MM.1S (cell line): Measurements from ENCODE around the gene ZNF45.
A peak's percentile ranks its signal among the peaks of the same experiment; 100 is the strongest.

Experiments used
- DNase-seq: peaks from one replicate; pipeline ENCODE4 v3.0.0-alpha.2; 2015
- H2AFZ ChIP-seq: fragments of 300-600 bp; sonication (generic); 2 replicates; pipeline ENCODE4 v1.6.0; 2016; ENCODE audit warnings: antibody characterized with exemption, low read length
- H3F3A ChIP-seq: fragments of 300-600 bp; sonication (generic); 2 replicates; pipeline ENCODE4 v1.6.1; 2016; ENCODE audit warnings: mild to moderate bottlenecking, antibody characterized with exemption, low read length, moderate library complexity, mixed read lengths; ENCODE audit not compliant: insufficient read depth
- H3K27ac ChIP-seq: fragments of 300-600 bp; sonication (generic); 2 replicates; pipeline ENCODE4 v1.5.1; 2016; ENCODE audit warnings: mild to moderate bottlenecking, low read length
- H3K27me3 ChIP-seq: fragments of 300-600 bp; sonication (generic); replicated peaks from 2 replicates; pipeline ENCODE4 v1.6.0; 2016; ENCODE audit warnings: low read length; ENCODE audit not compliant: insufficient read depth
- H3K36me3 ChIP-seq: fragments of 300-600 bp; sonication (generic); replicated peaks from 2 replicates; pipeline ENCODE4 v1.6.1; 2016; ENCODE audit warnings: mild to moderate bottlenecking, low read length, mixed read lengths; ENCODE audit not compliant: insufficient read depth
- H3K4me1 ChIP-seq: fragments of 300-600 bp; sonication (generic); 2 replicates; pipeline ENCODE4 v1.6.1; 2016; ENCODE audit warnings: low read length, mixed read lengths
- H3K4me2 ChIP-seq: fragments of 300-600 bp; sonication (generic); 2 replicates; pipeline ENCODE4 v1.6.0; 2016; ENCODE audit warnings: low read depth, low read length
- H3K4me3 ChIP-seq: fragments of 300-600 bp; sonication (generic); 2 replicates; pipeline ENCODE4 v1.5.1; 2016; ENCODE audit warnings: low read length, mixed read lengths
- H3K79me2 ChIP-seq: fragments of 300-600 bp; sonication (generic); 2 replicates; pipeline ENCODE4 v1.6.1; 2016; ENCODE audit warnings: mixed run types, low read length, mixed read lengths
- H3K9ac ChIP-seq: fragments of 300-600 bp; sonication (generic); 2 replicates; pipeline ENCODE4 v1.6.1; 2016; ENCODE audit warnings: low read length, mixed read lengths
- H3K9me2 ChIP-seq: fragments of 300-600 bp; sonication (generic); replicated peaks from 2 replicates; pipeline ENCODE4 v1.6.1; 2016; ENCODE audit warnings: mild to moderate bottlenecking, low read length, mixed read lengths; ENCODE audit not compliant: insufficient read depth
- H3K9me3 ChIP-seq: fragments of 300-600 bp; sonication (generic); replicated peaks from 2 replicates; pipeline ENCODE4 v1.6.1; 2016; ENCODE audit warnings: mild to moderate bottlenecking, low read length, mixed read lengths; ENCODE audit not compliant: insufficient read depth
- H4K20me1 ChIP-seq: fragments of 300-600 bp; sonication (generic); 2 replicates; pipeline ENCODE4 v1.6.1; 2016; ENCODE audit warnings: mild to moderate bottlenecking, low read length, moderate library complexity, mixed read lengths; ENCODE audit not compliant: insufficient read depth
- EZH2 ChIP-seq: fragments of 300-600 bp; sonication (generic); optimal IDR thresholded peaks from 2 replicates; pipeline ENCODE3; 2017; ENCODE audit warnings: low read depth, mild to moderate bottlenecking, antibody characterized with exemption, low read length, mixed read lengths
- EZH2phosphoT487 ChIP-seq: fragments of 300-600 bp; sonication (generic); IDR thresholded peaks from 2 replicates; pipeline ENCODE4 v1.6.1; 2018; ENCODE audit warnings: antibody characterized with exemption, low read length
- TF ChIP-seq, protein P1 (sequence below): fragments of 300-600 bp; sonication (generic); IDR thresholded peaks from 2 replicates; pipeline ENCODE4 v1.5.1; 2016; ENCODE audit warnings: antibody characterized with exemption, low read length, mixed read lengths

ZNF45 gene

GRCh38 chr19:43940719-43941118 is 5.6 kb upstream of the ZNF45 start:
- no peaks in the 10 kb centered on the region for H3K9me2 ChIP-seq
- no peak overlapping the region for H3K4me3 ChIP-seq
- H2AFZ ChIP-seq, result no peak overlapping the region
- no peaks in the 10 kb centered on the region for H4K20me1 ChIP-seq
- no peaks in the 10 kb centered on the region for H3F3A ChIP-seq
- H3K9me3 ChIP-seq, result no peaks in the 10 kb centered on the region
- DNase-seq, result no peak
- H3K79me2 ChIP-seq, result no peaks in the 10 kb centered on the region
- TF ChIP-seq, protein P1, sequence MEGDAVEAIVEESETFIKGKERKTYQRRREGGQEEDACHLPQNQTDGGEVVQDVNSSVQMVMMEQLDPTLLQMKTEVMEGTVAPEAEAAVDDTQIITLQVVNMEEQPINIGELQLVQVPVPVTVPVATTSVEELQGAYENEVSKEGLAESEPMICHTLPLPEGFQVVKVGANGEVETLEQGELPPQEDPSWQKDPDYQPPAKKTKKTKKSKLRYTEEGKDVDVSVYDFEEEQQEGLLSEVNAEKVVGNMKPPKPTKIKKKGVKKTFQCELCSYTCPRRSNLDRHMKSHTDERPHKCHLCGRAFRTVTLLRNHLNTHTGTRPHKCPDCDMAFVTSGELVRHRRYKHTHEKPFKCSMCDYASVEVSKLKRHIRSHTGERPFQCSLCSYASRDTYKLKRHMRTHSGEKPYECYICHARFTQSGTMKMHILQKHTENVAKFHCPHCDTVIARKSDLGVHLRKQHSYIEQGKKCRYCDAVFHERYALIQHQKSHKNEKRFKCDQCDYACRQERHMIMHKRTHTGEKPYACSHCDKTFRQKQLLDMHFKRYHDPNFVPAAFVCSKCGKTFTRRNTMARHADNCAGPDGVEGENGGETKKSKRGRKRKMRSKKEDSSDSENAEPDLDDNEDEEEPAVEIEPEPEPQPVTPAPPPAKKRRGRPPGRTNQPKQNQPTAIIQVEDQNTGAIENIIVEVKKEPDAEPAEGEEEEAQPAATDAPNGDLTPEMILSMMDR, result no peak
- TF ChIP-seq EZH2phosphoT487, result no peak
- TF ChIP-seq EZH2, result no peak
- no peaks in the 10 kb centered on the region for H3K36me3 ChIP-seq
- H3K4me2 ChIP-seq, result no peak overlapping the region
- no peaks in the 10 kb centered on the region; the same call in none of the 2 replicates for H3K27me3 ChIP-seq
- 0 out of 2 replicates have a peak, but pooled peaks cover under 1% of the 10 kb centered on the region for H3K4me1 ChIP-seq
- no peak overlapping the region for H3K9ac ChIP-seq
- H3K27ac ChIP-seq, result no peak overlapping the region

DNA sequence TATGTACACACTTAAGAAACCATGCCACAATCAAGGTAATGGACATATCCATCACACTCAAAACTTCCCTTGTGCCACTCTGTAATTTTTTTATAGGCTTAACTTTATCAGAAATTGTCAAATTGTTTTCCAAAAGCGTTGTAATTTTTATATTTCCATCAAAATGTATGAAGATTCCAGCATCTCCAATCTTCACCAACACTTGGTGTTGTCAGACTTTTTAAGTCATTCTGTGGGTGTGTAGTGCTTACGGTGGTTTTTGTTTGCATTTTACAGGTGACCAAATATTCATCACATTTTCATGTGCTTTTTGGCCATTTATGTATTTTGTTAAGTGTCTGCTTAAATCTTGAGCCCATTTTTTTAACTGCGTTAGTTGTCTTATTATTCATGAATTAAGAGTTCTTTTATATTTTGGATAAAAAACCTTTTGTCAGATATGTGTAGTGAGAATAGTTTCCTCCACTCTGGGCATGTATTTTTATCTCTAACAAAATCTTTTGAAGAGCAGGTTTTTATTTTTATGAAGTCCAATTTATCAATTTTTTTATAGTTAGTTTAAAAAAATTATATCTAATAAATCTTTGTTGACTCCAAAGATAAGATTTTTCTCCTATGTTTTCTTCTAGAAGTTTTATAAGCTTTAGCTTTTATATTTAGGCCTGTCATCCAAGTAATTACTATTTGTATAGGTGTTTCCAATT is 4.6 kb upstream of the ZNF45 start:
- Histone ChIP-seq H3K4me1 (0 out of 2 replicates have a peak, but pooled peaks cover 3% of the 10 kb centered on the region), H3K79me2 (no peaks in the 10 kb centered on the region), H2AFZ (no peak overlapping the region), H3K36me3 (no peaks in the 10 kb centered on the region), H3K27me3 (no peaks in the 10 kb centered on the region; the same call in none of the 2 replicates), H3K9ac (no peak overlapping the region), H3K4me2 (no peak overlapping the region), H3K9me3 (no peaks in the 10 kb centered on the region), H3K27ac (no peak overlapping the region), H3K9me2 (no peaks in the 10 kb centered on the region), H3F3A (peaks cover 3% of the 10 kb centered on the region; the same call in 1 of the 2 replicates), H3K4me3 (no peak overlapping the region), H4K20me1 (no peaks in the 10 kb centered on the region)
- DNase-seq, result no peak
- TF ChIP-seq, protein P1, result no peak
- no peak for TF ChIP-seq EZH2phosphoT487
- no peak for TF ChIP-seq EZH2

- TF ChIP-seq, protein P1, result no peak
- no peak for TF ChIP-seq EZH2
- TF ChIP-seq EZH2phosphoT487, result no peak
- peak overlapping the region; percentile 86; the same call in 1 of the 2 replicates for H2AFZ ChIP-seq
Measured at GRCh38 chr19:43936188-43936587, 1.1 kb upstream of the ZNF45 start.

More at GRCh38 chr19:43936188-43936587, 1.1 kb upstream of the ZNF45 start:
- H3K4me3 ChIP-seq, result no peak overlapping the region
- DNase-seq, result no peak
- H4K20me1 ChIP-seq, result no peaks in the 10 kb centered on the region
- H3K4me2 ChIP-seq, result no peak overlapping the region
- no peaks in the 10 kb centered on the region for H3K9me3 ChIP-seq
- no peaks in the 10 kb centered on the region; the same call in 1 of the 2 replicates for H3K27me3 ChIP-seq
- H3F3A ChIP-seq, result peaks cover 6% of the 10 kb centered on the region; the same call in 1 of the 2 replicates
- no peaks in the 10 kb centered on the region for H3K9me2 ChIP-seq
- 0 out of 2 replicates have a peak, but pooled peaks cover 8% of the 10 kb centered on the region for H3K4me1 ChIP-seq
- no peak overlapping the region for H3K27ac ChIP-seq
- peaks cover 6% of the 10 kb centered on the region; the same call in 1 of the 2 replicates for H3K79me2 ChIP-seq
- no peak overlapping the region for H3K9ac ChIP-seq
- H3K36me3 ChIP-seq, result no peaks in the 10 kb centered on the region
